Stimulated activated CD8-positive, alpha-beta memory T cell treated with anti-CD3 and anti-CD28 coated beads, Interleukin-15, amount 100 ng/mL, for 48 hours (primary cell): Measurements from ENCODE around the gene DAB2IP.

Source experiments
- DNase-seq, 2 donors: peaks; one replicate each; pipeline ENCODE4 v3.0.0-alpha.2; 2020; ENCODE audit warnings: low read depth in 2 of 2

Gene DAB2IP

DNA sequence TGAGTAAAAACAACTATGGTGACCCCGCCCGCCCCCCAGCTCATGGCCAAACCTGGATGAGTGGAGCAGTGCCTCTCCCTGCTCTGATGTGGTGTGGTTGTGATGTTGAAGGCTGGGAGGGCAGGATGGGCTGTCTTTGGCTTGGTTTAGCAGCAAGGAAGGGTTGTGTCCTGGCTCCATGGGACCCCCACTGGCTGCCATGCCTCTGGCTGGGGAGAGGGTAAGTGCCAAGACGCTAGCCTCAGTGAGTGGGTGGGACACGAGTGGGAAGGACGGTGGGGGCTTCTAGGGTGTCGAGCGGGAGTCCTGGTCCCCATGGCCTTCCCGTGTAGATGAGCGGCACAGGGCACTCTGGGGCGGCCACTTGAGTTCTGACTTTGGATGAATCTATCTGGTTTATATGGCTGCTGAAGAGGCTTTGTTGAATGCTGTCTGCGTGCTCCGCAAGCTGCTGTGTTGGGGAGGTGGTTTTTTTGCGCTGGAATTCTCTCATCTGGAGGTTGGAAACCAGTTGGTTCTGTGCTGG lies 50.4 kb downstream of the DAB2IP start:
- no peak for DNase-seq

DNA sequence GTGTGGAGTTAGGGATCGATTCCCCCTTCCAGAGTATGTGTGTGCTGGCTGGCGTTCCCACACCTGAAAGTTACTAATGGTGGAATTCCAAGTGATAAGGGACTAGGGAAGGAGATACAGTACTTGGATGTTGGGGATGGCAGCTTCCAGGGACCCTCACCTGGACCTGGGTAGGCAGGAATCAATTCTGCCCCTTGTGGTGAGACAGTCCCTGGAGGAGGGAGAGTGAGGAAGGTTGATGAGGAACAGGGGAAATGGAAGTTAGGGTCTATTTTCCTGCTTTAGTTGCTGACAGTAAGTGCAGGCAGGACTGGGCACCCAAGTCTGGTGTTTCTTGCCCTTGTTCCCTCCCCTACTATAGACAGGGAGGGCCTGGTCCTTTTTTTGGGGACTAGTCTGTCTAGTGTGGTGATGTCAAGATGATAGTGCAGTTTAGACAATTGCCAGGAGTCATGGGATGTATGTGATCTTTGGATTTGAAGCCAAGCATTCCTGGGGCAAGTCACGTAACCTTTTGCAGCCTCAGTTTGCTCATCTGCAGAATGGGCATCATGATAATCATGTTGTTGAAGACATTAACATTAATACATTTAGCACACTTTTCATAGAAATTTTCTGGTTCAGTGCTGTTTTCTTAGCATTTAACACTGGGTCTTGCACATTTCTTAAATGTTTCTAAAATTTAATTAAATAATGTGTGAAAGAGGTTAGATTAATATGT lies 51.7 kb downstream of the DAB2IP start:
- DNase-seq = no peak

DNA sequence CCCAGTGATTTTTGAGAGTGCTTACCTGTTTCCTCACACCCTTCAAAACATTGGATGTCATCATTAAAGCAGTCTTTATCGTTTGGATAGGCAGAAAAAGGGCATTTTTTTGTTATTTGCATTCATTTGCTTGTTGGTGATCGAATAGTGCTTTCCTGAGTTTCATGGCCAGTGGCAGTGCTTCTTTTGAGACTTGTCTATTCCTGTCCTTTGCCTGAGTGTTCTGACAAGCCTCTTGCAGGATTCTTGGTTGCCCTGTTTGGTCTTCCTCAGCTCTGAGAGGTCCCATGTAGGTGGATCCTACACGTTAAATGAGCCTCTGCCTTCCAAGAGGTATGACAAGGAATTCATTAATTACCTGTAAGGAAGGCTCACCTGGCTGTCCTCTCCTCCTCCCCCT lies 52.8 kb downstream of the DAB2IP start:
- DNase-seq = no peak

DNA sequence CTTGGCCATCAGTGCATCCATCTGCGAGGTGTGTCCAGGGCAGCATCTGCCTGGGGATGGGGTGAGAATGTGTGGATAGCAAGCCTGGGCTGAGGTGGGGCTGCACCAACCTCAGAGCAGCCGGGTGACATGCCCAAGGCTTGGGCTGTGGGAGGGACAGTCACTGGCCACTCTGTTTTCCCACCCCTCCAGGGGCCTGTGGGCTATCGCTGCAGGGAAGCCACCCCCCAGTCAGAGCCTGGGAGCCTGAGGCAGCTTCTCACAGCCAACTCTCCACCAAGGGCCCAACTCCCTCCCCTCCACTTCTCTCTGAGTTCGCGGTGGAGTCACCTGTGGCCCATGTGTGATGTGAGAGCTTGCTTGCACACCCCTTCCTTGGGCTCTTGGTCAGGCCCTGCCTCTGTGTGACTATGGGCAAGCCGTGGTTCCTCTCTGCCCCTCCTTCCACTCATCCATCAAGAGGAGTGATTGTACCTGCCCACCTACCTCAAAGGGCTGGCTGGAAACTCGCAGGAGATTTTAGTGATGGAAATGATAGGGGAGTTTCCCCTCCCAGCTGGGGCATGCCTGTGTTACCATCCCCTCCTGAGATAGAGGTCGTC lies 54.8 kb downstream of the DAB2IP start:
- no peak for DNase-seq

DNA sequence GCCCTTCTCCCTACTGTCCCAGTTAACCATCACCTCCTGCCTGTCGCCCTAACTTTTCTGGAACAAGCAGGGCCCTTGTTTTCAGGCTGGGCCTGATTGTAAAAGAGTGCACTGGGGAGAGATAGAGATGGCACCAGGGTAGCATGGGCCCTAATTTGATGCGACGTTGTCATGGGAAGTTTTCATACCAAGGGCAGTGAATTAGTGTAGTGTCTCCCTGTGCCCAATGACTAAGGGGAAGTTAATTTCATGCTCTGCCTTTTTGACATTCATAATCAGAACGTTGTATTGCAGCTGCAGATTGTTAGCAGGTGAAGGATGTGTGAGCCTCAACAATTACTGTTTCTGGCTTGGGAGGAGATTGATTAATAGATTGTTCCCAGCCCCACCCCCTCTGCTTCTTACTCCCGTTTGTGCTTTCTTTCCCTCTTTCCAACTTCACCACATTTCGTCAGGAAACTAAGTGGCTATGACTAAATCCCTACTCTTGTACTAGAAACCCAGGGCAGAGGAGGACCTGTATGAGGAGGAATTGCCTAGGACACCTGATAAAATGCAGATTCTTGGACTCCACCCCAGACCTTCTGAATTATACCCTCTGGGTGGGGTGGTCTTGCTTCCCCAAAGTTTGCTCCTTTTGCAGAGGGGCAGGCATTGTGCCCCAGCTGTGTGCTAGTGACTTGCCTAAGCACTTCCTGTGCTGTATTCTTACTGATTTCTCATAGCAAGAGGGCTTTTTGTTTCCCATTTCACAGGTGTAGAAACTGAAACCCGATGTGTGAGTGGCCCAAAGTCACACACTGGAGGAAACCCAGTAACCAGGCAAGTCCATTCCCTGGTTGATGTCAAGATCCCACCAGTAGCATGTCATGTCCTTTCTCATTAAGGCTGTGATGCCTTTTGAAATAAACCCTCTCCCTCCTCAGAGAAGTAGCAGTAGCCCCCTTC lies 56.3 kb downstream of the DAB2IP start:
- no peak for DNase-seq

DNA sequence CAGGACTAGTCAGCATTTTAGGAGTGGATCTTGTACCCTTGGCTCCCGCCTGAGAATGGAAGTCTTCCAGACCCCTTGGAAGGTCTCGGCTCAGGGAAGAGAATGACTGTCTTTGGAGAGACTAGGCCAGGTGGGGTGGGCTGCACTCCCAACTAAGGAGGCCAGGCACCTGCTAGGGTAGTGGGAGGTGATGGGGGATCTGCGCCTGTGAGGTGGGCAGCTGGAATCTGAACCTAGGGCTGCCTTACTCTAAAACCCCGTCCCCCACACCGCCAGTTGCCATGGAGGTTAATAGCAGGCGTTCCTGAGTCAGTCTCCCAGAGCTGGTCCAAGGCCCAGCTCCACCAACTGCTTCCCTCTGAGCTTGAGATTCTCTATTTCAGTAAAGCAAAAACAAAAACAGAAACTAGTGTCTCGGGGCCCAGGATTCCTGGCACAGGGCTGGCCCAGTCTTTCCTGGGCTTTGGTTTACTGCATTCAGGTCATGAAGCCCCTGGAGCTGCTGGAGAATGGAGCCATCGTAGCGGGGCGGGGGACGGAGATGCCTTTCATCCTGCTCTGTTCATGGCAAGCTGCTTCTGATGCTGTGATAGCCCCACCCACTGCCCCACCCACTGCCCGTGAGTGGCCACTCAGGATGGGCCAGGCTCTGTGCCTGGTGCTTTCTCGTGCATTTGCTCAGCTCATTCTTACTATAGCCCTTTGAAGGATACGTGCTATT lies 57.5 kb downstream of the DAB2IP start:
- DNase-seq = no peak

DNA sequence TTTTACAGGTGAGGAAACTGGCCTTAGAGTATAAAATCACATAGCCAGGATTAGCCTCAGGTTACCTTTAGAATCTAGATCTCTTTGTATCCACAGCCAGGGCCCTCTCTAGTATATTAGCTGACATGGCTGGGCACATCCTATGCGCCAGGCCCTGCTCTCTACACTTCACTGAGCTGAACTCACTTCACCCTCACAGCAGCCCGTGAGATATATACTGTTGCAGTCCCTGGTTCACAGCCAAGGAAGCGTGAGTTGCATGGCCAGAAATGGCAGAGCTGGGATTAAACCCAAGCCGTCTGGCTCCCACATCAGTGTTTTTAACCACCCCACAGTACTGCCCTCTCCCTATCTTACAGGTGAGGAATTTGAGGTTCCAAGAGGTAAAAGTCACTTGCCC lies 58.4 kb downstream of the DAB2IP start:
- DNase-seq = no peak

DNA sequence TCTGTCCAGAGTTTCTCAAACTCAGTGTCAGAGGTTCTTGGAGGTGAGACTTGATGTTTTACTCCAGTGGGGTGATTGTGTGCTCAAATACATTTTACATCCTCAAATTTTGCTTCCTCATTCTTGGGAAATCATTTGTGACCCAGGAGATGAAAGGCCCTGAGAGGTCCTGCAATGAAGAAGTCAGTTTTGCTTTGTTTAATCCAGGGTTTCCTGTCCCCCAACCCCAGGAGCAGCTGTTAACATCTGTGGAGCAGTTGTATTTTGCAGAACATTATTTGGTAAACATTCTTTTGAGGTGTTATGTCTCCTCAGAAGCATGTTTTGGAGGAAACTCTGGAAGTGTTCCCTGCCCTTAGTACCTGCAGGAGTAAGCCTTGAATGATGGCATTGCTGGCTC lies 59.8 kb downstream of the DAB2IP start:
- no peak for DNase-seq

DNA sequence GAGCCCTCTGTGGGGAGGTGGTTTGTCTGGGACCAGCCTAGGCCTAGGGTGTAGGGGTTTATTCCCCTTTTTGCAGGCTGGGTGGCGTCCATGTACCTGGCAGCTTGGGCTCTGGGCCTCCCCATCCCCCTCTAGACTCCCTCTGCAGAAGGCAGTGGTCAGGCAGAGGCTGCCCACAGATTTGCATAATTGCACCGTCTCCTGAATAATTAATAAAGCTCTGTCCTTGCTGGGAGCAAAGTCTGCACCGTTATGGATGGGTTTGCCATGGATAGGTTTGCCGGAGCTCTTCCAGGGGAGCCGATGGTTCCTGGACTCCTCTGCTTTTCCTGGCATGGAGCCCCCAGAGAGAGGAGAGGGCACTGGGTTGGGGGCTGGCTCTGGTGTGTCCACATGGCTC lies 60.4 kb downstream of the DAB2IP start:
- DNase-seq = no peak

DNA sequence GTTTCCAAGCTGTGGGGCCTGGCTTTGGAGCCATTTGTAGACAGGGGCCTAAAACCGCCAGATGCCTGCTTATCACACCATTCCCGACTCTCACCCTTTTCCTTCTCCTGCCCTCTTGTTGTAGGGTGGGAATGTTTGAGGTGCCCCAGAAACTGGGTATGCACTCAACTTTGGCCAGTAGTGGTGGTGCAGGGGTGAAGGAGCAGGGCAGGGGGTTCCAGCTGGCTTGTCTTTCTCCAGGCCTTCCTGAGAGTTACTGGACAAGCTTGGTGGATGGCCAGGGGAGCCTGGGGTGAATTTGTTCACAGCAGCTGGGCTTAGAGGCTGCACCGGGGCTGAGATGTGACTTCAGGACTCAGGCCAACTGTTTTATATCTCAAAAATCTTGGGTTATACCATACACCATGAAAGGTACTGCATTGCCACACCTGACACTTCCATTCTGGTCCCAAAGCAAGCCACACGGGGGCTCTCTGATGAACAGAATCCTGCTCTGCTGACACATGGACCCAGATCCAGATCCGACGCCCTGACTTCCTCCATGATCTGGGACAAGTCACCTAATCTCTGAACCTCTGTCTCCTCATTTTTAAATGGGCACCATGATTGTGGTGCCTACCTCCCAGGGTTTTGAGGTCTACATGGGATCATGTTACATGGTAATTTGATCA lies 62.1 kb downstream of the DAB2IP start:
- DNase-seq = no peak

DNA sequence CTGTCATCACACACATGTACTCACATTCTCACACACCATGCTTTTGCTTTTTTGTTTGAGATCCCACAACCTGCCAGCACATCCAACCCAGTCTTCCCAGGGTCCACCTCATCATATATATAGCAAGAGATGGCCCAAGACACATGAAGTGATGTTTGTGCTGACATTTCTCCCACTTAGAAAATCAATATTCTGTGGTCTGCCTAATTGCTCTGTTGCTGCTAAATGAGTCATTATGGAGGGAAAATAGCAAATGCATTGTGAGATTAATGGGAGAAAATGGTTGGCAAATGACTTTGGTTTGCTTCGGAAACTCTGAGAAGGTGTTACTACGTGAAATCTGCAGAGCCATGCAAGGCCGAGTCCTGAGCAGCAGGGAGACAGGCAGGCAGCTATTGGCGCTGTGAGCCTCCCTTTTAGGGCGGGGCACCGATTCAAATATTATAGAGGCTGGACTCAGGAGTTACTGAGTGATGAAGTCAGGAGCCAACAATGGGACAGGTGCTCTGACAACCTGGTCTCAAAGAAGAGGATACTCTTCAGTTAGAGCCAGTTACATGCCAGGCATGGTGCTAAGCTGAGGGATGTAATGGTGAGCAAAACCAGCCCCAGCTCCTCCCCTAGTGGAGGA lies 62.8 kb downstream of the DAB2IP start:
- no peak for DNase-seq

DNA sequence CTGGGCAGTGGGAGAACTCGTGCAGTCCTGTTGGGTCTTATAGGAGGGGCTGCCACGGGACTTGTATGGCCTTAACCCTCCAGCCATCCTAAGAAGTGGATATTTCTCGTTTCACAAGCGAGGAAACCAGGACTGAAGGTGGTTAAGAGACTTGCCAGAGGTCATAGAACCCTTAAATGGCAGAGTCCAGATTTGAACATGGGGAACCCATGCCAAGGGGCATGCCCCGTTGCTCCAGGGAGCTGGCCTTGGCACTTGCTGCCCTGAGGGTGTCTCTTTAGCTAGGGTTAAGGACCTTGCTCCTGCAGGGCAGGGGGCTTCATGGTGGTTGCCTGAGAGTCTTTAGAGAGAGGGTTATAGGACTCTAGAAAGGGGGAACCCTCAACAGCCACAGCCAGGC lies 63.4 kb downstream of the DAB2IP start:
- DNase-seq = no peak

DNA sequence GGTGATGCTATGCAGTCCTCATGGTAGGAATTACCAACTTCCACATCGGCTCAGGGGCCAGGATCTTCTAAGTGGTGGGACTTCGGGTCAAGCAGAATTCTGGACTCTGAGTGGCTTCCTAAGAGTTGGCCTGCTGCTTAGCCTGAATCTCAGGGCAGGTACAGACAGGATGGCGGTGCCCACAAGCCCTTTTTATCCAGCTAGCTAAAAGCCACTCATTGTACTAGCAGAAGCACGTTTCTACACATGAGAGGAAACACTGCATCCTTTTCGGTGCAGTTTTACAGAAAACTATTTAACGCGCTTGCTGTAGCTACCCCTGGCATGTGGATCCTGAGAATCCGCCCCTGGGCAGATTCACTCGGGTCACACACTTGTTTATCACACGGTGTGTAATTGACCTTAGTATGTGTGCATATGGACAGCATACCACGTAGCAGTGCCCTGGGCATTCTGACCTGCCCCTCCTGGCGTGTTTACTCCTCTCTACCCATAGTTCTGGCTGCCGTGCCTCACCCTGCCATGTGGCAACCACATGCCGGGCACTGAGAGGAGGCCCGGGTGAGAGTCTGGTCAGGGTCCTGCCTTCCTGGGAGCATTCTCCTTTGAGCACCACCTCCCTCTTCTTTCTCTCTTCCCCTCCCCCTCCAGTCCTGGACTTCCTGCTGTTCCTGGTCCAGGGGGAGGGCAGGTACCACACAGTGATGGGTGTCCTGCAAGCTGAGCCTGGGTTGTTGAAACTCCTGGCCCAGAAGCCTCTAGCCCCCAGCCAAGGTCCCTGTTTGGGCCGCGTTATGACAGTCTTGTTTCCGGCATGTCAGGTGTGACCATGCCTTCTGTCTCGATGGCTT lies 65.9 kb downstream of the DAB2IP start:
- DNase-seq = no peak

DNA sequence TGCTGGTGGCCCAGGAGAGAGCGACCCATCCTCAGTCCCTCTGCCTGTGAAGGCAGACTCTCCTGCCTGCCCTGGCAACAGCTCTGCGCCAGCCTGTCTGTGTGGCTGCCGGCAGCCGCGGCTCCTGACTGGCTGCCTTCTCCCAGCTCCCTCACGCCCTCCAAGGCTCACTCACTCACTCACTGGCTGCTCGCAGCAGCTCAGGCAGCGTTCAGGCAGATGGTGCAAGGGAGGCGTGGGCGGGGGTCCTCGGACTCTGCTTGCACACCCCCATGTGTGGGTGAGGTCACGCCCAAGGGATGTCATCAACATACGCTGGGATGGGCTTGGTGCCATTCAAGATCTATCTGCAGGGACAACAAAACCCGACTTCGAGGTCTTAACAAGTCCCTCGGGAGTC lies 66.7 kb downstream of the DAB2IP start:
- no peak for DNase-seq

DNA sequence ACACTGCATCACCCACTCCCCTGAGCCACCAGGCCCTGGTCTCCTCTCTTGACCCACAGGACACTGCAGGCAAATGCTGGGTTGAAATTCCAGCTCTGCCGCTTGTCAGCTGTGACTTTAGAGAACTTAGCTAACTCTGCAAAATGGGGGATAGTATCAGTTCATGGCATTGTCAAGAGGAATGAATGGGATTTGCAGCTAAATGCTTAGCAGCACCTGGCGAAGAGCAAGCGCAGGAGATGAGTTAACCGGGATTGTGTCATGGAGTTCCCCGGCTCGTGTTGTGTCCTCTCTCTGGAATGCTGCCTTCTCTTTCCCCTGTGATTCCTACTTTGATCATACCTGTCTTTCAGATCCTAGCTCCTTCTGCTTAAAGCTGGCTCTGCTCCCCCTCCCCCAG lies 67.1 kb downstream of the DAB2IP start:
- DNase-seq = no peak

DNA sequence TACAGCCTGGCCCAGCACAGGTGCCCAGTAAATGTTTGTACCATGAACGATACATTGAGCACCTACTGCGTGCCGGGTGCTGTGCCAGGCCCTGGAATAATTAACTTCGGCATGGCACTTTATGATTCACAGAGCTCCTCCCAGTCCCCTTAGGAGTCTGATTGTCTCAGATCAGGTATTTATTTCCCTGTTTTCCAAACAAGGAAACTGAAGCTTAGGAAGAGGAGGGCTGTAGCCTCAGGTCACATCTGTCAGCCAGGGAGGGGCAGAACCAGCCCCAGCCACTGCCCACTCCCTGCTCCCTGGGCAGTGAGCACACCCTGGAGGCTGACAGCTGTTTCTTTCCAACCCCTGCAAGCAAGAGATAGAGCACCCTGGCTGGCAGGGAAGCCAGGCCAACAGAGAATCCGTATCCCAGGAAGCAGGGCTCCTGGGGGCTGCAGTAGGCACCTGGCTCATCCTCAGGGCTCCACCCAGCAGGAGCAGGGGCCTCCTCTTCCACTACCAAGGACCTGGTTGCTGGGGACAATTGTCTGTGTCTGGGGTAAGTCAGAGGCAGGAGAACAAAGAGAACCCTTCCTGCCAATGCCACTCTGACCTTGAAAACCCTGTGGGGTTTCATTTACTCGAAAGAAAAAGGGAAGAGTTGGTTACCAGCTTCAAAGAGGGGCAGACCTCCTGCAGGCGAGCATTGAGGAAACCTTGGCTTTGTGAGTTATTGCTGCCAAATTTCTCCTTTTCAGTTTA lies 69.0 kb downstream of the DAB2IP start:
- no peak for DNase-seq

DNA sequence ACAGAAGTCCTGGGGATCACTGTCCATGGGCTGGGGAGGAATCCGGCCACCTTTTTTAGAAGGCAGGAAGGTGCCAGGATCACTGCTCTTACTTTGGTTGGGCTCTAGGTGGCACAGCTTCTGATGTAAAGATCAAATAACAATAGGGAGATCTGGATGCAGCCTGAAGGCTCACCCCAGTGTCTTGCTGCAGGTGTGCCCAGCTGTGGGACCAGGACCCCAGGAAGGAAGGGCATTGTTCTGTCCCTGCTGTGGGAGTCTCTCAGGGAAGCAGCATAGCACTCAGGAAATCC lies 69.6 kb downstream of the DAB2IP start:
- DNase-seq = no peak

DNA sequence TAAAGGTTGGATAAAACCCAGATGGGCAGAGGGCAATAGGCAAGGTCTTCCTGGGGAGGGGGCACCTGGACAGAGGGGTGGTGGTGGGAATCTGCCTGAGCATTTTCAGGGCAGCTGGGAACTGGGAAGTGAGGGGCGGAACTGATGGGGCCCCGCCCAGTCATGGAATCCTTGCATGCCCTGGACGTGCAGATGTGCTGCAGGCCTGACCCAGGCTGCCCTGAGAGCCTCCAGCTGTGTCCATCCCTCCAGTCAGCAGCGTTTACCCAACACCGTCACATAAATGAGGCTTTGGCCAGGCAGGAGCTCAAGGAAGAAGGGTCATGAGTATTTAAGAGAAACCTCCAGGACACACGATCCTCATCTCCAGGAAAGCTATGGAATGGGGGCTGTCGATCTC lies 70.3 kb downstream of the DAB2IP start:
- no peak for DNase-seq

DNA sequence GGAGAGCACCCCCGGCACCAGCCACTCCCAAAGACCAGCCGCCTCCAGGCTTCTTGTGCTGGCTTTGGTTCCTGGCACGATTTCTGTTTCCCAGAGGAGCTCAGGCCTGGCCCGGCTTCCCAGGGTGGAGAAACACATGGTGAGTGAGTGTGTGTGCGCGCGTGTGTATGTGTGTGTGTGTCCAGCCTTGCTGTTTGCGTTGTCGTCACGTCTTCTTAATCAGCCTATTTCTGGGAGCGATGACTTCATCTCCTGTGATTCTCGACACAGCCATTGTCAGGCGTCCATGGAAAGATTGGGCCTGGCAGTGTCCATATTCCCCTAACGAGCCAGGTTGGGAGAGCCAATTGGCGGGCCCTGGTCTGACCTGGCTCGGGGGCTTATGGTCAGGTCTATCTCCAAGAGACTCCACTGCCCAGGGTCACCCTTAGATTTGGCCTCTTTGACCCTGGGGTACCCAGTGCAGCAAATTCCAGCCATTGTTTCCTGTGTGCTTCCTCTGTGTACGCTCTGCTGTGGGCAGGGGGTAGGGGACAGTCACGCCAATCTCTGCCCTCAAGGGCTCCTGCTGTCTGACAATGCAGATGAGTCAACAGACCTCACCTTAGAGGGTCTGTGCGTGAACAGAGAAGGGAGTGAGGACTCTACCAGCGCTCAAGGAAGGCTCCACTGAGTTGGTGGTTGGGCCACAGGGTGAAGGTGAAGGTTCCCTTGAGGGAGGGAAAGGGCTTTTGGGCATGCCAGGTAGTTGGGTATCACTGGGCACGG lies 73.8 kb downstream of the DAB2IP start:
- DNase-seq = no peak
